Measurements from ENCODE around the gene SLC7A6. TPM values are rescaled to one million over a fixed set of nuclear protein-coding genes. Genes with fewer than 3 reads are reported as not detected.

Gene SLC7A6
- total and polyA plus RNA-seq, 10 of the 15 experiments (the other 5 are each of a cell fraction or from before 2014, with no cell fraction given), result 8.2 to 60.4 (median 28.6) TPM

GRCh38 chr16:68328151-68328859 is 64.0 kb downstream of the SLC7A6 start (continued):
- TF ChIP-seq SMARCA5 (IDR thresholded peaks at IDR 0.05), result peak; percentile 67; the same call in 1 of the 2 replicates
- TF ChIP-seq SRF (IDR thresholded peaks at IDR 0.05; ENCODE audit: low read depth in 2 of 2, low read length in 2 of 2), result 0 out of 4 replicates have a peak, but pooled peaks of 1 of the 2 experiments have one; percentile 16
- TF ChIP-seq HCFC1 (IDR thresholded peaks at IDR 0.05; ENCODE audit: low read length), result peak; percentile 34; the same call in 1 of the 2 replicates
- TF ChIP-seq MAX (IDR thresholded peaks at IDR 0.05; ENCODE audit: low read depth, low read length), result no peak
- TF ChIP-seq NR2C2 (IDR thresholded peaks at IDR 0.05; ENCODE audit: borderline replicate concordance, control insufficient read depth, insufficient read length, low read depth), result no peak
- peak; percentile 56 to 71; a peak in 2 of 4 replicates for TF ChIP-seq BHLHE40 (IDR thresholded peaks at IDR 0.05; ENCODE audit: borderline replicate concordance in 1 of 2, low read depth in 2 of 2, low read length in 1 of 2)
- TF ChIP-seq SMC3 (IDR thresholded peaks at IDR 0.05; ENCODE audit: borderline replicate concordance, low read length), result peak; percentile 98
- TF ChIP-seq CBX3 (IDR thresholded peaks at IDR 0.05; ENCODE audit: borderline replicate concordance, low read depth), result no peak
- TF ChIP-seq CBFB (IDR thresholded peaks at IDR 0.05; ENCODE audit: low read depth), result no peak
- no peak for TF ChIP-seq PRDM15 (CRISPR knock-in tag; IDR thresholded peaks at IDR 0.05)
- TF ChIP-seq RUNX3 (IDR thresholded peaks at IDR 0.05; ENCODE audit: low read length), result no peak
- 0 out of 2 replicates have a peak, but pooled peaks have one; percentile 37 for TF ChIP-seq POLR2AphosphoS2 (IDR thresholded peaks at IDR 0.05; ENCODE audit: low read depth, low read length)
- TF ChIP-seq SREBF2 (IDR thresholded peaks at IDR 0.05; ENCODE audit: low read length), result no peak
- TF ChIP-seq MLLT1 (IDR thresholded peaks at IDR 0.05), result no peak
- TF ChIP-seq ATF2 (IDR thresholded peaks at IDR 0.05; ENCODE audit: low read length), result no peak
- no peak for TF ChIP-seq ELK1 (IDR thresholded peaks at IDR 0.05; ENCODE audit: low read depth, low read length)

Data from GM12878 (cell line).